NCI-H748 treated with DMSO at 0.1 percent for 48 hours (cell line): Measurements from ENCODE around the gene GJA1.

Experiments used
- DNase-seq: peaks from one replicate; lab custom pipeline; 2025; lab: John Stamatoyannopoulos, UW

Gene GJA1

DNA sequence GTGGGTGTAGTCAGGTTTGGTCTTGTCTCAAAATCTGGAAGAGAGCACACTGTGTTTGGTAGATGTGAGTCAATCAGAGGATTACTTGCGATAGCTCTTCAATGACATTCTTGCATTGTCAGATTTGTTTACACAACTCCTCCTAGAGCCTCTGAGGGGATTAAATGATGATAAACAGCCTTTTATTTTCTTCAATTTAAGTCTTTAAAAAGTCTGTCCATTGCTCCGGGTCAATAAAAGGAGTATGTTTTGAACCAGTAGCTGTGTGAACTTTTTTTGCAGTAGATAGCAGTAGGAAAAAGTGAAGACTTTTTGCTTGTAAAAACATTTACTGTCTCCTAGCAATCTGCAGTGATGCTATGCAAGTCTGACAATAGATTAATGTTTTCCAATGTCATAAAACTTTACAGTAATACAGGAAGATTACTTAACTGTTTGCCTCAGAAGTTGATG lies 49.9 kb downstream of the GJA1 start:
- DNase-seq, result no peak

DNA sequence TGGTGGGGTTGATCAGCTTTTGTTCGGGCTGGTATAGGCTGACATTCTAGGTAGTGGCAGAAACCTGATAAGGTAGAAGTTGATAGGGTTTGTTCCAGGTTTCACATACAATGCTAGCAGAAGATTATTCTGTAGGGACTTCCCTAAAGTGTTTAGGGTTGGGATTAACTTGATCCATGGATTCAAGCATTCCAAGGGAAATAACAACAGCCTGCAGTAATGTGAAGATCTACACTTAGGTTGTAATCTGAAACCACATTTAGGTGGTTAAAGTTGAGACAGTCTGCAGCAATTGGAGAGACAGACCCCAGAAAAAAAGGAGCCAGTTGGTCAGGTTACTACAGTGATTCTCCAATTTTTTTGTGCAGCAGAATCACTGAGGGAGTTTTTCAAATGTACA lies 56.1 kb downstream of the GJA1 start:
- no peak for DNase-seq

DNA sequence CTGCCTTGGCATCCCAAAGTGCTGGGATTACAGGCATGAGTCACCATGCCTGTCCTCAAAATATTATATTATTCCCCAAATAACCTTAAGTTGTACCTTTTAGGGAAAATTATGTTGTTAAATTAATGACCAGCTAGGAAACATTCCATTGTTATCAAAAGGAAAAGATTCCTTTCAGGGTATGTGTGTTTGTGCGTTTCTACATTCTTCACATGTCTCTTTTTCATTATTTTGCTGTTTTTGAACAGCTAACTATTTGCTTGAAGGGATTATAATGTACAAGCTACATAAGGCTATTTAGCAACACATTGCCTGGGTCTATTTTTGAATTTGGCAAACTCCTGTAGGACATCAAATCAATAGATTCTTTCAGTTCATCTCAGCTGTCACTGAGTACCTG lies 57.1 kb downstream of the GJA1 start:
- no peak for DNase-seq

DNA sequence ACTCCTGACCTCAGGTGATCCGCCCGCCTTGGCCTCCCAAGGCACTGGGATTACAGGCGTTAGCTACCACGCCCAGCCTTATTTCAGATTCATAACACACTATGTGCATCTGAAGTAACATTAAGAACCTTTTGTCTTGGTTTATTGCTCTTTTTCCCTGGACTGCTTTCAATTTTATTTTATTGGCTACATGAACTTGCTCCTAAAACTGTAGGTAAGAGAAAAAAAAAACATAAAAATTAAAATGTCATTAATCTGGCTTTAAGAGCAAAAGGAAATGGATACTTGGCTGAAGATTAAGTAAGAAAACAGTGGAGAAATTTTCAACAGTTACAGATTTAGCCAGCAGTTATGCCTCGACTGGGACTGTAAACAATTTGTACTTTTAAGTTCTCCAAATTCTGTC lies 62.5 kb downstream of the GJA1 start:
- DNase-seq, result no peak

DNA sequence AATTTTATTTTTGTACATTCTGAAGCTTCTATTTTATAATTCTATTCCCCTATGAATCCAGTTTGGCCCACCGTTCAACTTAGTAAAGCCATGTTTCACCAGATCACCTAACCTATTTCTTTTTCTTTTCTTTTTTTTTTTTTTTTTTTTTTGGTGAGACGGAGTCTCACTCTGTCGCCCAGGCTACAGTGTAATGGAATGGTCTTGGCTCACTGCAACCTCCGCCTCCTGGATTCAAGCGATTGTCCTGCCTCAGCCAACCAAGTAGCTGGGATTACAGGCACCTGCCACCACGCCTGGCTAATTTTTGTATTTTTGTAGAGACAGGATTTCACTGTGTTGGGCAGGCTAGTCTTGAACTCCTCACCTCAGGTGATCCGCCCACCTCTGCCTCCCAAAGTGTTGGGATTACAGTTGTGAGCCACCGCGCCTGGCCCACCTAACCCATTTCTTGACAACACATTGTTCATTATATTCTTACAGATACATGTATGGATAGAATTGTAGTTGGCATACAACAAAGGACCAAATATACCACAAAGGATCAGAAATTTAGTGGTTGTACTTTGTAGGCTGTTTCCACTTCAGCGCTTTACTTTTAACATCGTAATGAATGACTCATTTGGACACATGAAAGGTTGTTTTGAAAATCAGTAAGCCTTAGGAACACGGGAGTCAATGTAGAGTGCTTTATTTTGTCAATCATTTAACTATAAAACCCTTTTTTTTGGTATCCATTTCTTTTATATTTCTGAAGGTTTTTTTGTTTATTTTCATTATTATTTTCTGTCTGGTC lies 63.2 kb downstream of the GJA1 start:
- no peak for DNase-seq
